Right lung (tissue), 5 donors: ENCODE measurements around the gene GARS1. TPM values are rescaled to one million over a fixed set of nuclear protein-coding genes. Genes with fewer than 3 reads are reported as not detected.
A peak's percentile ranks its signal among the peaks of the same experiment; 100 is the strongest.

Source experiments
- DNase-seq, 2 donors: peaks; one replicate each; pipeline ENCODE4 v3.0.0-alpha.2; 2013
- polyA plus RNA-seq, 5 donors: library from polyadenylated mRNA; unstranded; fragments of 120-200 nt; gene quantifications; one replicate each; pipeline versions ENCODE4 v1.2.1 to v1.2.3, GENCODE V29; 2013; ENCODE audit warnings: inconsistent platforms in 1 of 5, low replicate concordance in 1 of 5; ENCODE audit not compliant: insufficient read length in 5 of 5, insufficient read depth in 1 of 5

GARS1 gene
- polyA plus RNA-seq, 5 donors, result 68.0 to 82.9 (median 71.4) TPM

DNA sequence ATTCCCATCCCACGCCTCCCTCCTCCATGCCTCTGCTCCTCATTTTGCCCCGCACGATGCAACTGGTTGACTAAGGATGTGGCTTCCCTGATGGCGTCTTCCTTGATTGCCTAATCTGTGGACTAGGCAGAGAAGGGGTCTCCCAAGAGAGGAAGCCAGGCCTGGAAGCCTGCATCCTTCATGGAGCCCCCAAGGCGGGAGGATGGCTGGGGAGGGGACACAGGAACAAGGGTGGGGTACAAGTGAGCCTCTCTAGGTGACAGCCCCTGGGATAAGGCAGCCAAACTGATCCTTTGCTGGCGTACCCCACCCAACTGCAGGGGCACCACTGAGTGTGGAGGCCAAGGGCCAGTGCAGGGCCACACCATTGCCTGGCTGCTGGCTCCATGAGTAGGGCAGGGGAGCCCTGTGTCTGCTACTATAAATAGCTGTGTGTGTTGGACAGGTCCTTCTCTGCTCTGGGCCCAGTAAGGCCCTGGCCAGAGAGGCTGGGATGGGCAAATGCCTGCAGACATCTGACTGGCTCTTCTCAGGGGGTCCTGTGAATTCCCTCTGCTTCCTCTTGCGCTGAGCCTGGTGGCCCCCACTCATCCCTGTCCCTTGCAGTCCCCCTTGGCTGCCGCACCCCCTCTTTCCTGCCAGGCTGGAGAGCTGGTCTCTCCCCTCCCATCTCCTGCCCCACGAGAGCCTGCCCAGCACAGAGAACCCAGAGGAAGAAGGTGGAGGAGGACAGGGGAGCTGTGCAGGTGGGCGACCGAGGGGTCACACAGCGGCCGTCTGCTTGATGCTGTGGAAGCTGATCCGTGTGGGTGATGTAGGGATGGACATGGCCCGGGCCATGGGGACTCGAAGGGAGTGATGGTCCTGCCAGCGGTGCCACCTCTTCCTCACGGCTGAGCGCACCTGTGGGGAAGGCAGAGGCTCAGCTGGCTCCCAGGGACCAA is 58.3 kb downstream of the GARS1 start:
- DNase-seq, result no peak

DNA sequence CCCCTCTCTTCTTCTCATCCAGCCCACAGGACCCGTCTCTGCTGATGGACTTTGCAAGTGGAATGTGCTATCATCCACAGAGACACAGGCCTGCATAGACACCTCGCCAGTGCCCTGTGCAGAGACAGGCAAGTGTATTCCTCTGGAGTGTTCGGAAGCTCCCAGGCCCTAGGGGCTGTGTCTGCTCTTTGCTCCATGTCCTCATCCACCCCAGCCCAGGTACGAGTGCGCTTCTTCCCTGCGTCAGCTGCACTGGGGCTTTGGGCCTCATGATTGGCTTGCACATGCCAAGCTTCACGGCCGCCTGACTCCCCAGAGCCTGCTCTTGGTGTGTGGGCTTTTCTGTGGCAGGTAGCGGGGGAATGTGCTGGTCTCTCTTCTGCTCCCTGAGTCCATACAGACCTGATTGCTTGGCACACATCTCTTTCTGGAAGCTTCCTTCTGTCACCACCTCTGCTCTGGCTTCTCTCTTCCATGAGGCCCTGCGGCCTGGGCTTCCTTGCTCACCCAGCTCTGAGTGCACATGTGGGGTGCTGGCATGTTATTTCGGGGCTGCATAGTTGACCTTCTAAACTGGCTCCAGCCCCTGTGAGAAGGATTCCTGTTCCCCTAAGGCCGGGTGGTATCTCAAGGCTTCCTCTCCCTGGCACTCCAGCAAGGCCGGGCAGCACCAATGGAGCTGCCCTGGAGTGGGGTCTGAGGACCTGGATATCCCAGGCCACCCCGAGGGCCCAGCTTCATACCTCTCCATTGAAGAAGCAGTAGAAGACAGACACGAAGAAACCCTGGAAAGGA is 59.8 kb downstream of the GARS1 start:
- no peak for DNase-seq

- no peak for DNase-seq
Measured at GRCh38 chr7:30655096-30655970, 60.7 kb downstream of the GARS1 start.

DNA sequence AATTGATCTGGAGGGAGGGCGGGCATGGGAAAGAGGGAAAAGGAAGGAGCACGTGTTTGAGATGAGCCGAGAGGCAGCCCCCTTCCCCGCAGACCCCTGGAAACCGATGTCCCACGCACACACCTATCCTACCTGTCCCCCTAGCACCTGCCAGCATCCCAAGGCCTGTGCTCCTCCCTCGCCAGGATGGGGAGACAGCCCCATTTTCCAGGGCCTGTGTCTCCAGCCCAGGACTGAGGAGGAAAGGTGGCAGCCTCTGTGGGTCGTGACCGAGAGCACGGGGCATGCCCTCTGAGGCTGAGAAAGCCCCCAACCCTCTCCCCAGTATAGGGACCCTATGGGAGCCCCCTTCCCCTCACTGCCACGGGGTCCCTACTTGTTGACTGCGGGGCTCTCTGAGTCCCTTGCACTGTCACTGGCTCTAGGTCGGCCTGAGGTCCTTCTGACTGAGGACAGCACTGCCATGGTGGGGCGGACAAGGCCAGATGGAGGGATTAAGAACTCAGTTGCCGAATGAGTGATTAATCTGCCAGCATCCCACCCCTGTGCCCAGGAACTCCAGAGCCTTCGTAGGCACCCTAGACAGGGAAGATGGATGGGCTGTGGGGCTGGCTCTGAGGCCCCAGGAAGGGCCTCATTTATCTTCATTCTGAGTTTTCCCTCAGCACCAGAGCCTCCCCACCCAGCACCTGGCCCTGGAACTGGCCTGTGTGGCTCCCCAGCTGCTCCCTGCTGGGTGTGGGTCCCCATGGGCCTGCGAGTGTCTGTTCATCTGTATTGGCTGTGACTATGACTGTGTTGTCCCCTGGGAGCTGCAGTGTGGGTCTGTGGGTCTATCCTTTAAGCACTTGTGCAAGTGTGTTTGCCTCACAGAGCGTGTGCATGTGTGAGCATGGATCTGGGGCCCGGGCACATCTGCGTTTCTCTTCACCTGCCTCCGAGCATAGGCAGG is 61.6 kb downstream of the GARS1 start:
- DNase-seq, result no peak

DNA sequence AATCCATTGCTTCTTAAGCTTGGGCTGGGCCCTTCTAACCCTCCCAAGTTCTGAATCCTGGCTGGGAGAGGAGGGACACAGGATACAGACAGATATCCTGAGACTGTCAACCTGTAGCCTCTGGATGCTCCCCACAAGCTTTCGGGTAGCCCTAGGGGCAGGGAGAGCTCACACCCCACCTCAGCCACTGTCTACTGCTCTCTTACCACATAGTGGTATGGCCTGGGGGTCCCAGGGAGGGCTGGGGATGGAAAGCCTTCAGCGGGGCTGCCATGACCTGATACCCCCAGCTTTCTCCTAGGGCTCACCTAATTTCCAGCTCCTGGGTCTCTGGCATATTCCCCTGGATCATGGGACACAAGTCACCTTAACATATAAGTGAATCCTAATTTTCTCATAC is 62.5 kb downstream of the GARS1 start:
- no peak for DNase-seq

DNA sequence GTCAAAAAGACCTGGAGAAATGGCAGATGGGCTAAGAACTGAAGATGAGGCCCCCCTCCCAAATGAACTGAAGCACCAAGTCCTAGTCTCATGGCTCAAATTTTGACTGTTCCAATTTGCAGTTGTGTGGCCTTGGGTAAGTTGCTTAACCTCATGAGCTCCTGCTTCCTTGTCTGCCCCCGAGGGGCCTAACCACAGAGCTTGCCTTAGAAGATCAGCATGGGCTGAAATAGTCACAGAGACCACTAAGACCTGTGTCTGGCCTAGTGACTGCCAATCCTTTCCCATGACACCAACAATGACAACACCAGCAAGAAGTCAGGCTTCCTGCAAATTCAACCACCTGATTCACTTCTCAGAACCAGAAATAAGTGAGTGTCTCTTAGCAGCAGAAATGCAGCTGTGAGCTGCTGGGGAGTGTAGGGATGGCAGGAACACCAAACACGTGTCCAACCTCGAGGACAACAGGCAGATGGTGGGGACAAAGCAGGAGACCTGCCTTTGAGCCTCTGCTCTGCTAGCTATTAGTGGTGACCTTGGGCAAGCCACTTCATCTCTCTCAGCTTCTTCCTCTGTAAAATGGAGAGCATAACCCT is 63.9 kb downstream of the GARS1 start:
- no peak for DNase-seq

DNA sequence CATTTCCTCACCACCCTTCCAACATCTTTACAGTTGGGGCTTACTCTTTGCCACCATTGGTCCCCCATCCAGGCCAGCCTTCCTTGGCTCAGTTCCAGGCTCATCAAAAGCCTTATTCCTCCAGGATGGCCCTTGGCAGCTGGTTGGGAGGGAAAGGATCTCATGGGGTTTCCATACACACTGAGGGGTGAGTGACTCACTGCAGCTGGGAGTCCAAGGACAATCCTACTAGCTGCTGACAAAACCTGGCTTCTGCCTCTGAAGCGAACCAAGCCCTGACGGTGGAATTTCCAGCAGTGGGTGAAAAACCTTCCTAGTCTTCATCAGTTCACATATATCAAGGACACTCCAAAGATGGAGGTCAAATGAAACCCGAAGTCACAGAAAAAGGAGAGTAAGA is 64.6 kb downstream of the GARS1 start:
- no peak for DNase-seq

DNA sequence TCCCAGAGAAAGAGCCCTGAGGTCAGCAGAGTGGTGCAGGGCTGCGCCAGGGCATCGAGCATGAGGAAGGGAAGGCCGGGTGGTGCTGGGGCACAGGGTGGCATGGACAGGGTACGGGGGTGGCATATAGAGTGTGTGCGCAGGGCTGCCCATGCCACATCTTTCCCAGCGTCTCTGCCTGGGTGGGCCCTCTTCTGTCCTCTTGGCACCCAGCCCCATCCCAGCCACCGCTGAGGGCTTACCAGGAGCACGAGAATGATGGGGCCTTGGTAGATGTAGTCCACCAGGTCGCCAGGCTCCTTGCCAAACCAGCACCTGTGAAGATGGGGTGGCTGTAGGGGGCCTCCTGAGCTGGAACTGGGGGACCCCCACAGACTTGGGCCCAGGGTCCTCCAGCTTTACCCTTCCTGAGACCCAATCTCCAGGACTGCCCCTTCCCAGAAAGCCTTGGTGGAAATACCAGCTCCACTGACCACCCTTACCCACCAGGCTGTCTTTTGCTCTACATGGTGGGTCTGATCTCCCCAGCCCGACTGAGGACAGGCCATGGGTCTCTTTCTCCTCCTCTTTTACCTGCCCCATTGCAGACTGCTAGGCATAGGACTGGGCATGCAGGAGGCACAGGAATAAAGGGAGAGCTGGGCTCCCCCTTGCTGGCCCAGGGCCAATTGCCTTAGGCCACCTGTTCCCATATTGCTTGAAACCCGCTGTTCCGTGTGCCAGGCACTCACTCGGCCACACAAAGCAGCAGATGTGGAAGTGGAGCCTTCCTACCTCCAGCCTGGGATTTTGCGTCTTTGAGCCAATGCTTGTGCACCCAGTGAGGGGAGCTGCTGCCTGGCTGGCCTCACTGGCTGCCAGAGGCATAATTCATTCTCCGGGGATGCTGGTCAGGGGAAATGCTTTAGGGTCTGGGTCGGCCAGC is 65.9 kb downstream of the GARS1 start:
- no peak for DNase-seq

DNA sequence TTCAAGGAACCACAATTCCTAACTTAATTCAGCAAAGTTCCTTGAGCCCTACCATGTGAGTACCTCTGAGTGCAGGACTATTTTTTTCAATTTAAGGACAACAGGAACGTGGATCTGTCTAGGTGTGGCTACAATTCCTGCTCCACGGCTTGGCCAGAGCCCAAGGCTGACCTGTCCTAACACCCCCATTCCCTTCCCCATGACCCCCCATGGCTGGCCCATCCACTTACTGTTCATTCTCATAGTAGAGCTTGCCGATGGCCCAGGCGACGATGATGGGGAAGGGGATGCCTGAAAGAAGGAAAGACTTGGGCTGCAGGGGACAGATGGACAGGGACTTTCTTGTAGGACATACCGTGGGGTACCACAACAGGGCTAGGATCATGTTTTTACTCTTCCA is 67.2 kb downstream of the GARS1 start:
- DNase-seq, result no peak

DNA sequence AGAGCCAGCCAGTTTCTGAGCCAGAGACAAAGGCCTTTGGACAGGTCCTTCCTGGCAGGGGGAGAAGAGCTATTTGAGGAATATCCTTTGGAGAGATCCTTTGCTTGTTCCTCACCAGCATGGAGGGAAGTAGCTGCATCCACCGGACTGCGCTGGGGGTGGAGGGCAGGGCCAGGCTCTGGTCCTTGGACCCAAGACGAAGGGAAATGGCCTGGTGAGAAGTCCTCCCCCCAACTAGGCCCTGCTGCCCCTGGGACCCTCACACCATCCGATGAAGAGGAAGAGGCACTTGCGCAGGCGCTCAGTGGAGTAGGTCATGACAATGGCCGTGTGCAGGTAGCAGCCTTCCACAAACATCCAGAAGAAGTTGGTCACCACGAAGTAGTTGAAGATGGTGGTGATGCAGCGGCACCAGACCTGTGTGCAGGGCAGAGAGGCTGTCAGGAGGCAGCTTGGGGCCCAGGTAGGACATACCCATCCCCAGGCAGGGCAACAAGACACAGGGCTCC is 67.8 kb downstream of the GARS1 start:
- DNase-seq, result no peak

DNA sequence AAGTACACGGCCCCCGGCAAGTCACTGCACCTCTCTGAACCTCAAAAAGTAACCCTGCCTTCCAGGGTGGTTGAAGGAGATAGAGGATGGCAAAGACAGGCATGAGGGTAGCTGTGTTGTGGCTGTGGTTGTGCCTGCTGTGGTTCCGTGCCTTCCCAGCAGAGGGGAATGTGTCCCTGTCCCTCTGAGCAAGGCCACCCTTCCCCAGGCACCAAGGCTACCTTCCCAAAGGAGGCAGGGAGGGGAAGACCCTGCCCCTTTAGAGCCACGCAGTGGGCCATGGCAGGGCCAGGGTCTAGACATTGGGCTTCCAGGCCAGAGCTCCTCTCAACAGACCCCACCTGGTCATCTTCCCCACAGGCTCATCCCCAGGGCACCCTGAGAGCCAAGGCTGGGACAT is 68.7 kb downstream of the GARS1 start:
- DNase-seq, result no peak

- DNase-seq, result no peak
Measured at GRCh38 chr7:30664184-30664885, 69.7 kb downstream of the GARS1 start.

GRCh38 chr7:30665043-30665442 is 70.4 kb downstream of the GARS1 start:
- no peak for DNase-seq

GRCh38 chr7:30665449-30665848 is 70.8 kb downstream of the GARS1 start:
- DNase-seq, result no peak

- DNase-seq, result no peak
Measured at GRCh38 chr7:30667172-30667571, 72.5 kb downstream of the GARS1 start.

- DNase-seq, result no peak
Measured at GRCh38 chr7:30668102-30668501, 73.4 kb downstream of the GARS1 start.

GRCh38 chr7:30671793-30672465 is 77.3 kb downstream of the GARS1 start:
- peak; percentile 39 to 55 for DNase-seq

GRCh38 chr7:30674420-30674819 is 79.7 kb downstream of the GARS1 start:
- DNase-seq, result no peak
